Measurements from ENCODE around the gene BICD1.
A peak's percentile ranks its signal among the peaks of the same experiment; 100 is the strongest.

Gene BICD1

GRCh38 chr12:32102234-32102633 lies 4.4 kb upstream of the BICD1 start:
- no peak for DNase-seq

- no peak for DNase-seq
These were observed 1.9 kb upstream of the BICD1 start for GRCh38 chr12:32104572-32105355.

GRCh38 chr12:32105986-32106516 lies 596 bp upstream of the BICD1 start:
- DNase-seq = peak in 3 of 56 donors; percentile 22 to 39 (median 38)

DNA sequence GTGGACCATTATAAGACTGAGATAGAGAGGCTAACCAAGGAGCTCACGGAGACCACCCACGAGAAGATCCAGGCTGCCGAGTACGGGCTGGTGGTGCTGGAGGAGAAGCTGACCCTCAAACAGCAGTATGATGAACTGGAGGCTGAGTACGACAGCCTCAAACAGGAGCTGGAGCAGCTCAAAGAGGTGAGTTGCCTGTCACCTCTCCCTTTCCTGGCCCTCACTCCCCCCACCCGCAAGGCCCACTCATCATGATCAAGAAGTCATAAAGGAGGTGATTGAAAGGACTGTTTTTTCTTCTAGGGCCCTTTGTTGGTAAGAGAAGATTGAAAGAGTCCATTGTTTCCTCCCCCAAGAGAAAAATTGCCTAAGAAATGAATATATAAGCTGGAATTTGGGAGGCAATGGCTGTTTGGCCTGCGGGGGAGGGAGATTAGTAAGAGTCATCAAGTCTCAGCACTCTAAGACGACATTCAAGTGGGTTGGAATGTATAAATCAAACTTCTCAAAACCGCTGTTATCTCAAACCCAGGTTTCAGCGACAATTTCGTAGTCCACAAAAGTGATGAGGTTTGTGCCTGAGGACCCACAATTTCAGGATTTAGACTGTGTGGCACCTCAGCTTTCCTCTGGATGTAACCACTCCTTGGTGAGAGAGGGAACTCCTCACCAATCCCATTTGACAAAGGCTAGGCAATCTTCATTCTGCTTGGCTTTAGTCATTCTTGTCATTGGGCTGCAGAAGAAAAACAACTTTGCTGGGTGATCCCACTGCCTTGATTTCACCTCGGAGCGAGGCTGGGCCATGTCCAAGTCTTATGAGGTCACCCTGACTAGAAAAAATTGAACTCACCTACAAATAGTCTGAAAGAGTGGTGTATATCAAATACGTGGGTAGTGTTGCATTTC lies 966 bp downstream of the BICD1 start:
- DNase-seq = peak in 25 of 56 donors; percentile 3 to 61 (median 34)

DNA sequence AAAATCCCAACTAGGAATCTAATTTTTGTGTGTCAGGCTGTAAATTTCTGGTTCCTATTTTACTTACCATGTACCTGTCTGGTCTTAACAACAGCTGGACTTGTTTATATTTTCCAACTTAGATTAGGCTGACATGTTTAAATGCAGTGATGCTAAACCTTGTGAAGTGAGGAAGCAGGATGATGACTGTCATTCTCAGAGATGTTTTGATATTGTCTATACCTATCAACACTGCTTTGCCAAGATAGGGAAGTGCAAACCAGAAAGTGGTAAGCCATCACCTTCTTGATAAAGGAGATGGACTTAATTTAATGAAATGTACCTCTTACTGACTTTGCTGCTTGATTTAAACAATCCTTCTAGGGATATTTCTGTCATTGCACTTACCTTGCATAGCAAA lies 2.1 kb downstream of the BICD1 start:
- no peak for DNase-seq

- DNase-seq = no peak
These were observed 3.8 kb downstream of the BICD1 start for GRCh38 chr12:32110417-32110816.

DNA sequence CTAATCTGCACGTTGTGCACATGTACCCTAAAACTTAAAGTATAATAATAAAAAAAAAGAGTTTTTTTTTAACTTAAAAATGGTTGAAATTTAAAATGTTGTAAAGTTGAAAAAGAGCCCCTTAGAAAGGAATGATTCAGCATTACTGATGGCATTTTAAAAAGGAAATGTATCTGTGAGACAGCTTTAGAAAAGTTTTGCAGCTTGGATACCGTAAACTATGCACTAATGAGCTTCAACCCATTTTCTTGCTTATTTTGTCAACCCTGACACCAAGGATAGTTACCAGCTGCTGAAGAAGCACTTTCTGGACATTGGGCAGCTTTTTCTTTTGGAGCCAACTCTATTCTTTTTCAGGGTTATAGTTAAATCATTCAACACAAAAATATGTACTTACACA lies 4.3 kb downstream of the BICD1 start:
- DNase-seq = no peak

DNA sequence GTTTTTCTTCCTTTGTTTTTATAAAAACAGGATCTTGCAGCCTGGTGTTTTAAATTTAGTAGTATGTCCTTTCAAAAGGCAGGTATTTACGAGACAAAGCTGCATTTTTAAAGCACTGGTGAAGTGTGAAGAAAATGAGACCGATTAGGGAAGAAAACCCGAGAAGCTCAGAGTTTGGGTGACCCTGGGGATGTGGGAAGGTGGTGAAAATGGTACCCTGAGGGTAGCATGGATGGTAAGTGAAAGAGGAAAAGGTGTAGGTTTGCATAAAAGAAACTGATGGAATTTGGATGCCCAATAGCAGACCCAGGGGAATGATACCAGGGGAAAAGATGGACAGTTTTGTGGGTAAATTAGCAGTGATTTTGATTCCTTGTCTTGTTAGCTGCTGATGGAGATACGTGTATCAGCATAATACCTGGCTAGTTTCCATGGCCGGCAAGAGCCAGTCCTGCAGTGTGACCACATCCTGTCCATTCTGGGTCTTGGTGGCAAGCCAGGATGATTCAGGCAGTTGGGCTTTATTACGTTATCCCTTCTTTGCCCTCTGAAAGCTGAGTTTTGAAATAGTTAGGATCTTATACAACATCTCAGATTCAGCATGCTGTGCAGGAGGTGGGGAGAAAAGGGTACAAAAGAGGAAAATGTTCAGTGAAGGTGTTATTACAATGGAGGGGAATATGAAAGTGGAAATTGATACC lies 8.9 kb downstream of the BICD1 start:
- DNase-seq = peak in 17 of 56 donors; percentile 3 to 77 (median 12)

DNA sequence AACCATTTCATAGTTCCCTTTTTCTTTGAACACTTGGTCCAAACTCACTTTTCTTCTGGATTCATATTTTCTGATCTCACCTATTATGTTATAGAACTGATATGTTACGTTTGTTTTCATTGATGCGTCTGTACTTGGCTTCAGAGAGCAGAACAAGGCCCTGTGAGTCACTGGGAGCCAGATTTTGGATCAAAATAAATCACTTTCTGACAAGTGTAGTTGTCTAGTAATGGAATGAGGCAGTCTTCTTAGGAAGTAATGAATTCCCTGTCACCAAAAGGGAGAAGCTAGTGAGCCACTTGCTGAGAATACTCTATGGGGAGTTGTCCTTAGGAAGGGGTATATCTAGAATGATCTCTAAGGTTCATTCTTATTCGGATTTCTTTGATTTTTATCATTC lies 10.2 kb downstream of the BICD1 start:
- DNase-seq = no peak

- DNase-seq = no peak
These were observed 10.7 kb downstream of the BICD1 start for GRCh38 chr12:32117316-32117715.

- no peak for DNase-seq
These were observed 12.2 kb downstream of the BICD1 start for GRCh38 chr12:32118806-32119205.

DNA sequence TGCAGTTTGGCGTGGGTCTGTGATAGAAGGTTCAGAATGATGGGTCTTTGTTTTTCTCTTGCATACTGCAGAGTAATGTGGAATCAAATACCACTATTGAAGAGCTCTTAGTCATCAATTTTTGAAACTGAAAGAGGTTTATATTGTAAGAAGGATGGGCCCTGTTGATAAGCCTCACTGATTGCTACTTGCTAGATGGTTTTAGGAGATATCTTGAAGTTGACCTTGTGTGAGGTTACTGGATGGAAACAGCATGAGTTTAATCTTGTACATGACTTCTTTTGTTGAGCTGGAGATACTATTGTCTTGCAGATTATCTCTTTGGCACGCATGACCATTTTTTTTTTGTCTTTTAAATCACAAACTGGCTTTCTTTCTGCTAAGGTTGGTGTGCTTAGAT lies 13.8 kb downstream of the BICD1 start:
- no peak for DNase-seq

- no peak for DNase-seq
These were observed 18.0 kb downstream of the BICD1 start for GRCh38 chr12:32124637-32125036.

GRCh38 chr12:32125455-32126084 lies 18.9 kb downstream of the BICD1 start:
- DNase-seq = no peak

- DNase-seq = no peak
These were observed 20.1 kb downstream of the BICD1 start for GRCh38 chr12:32126720-32127119.

- DNase-seq = no peak
These were observed 25.0 kb downstream of the BICD1 start for GRCh38 chr12:32131666-32132065.

- no peak for DNase-seq
These were observed 27.6 kb downstream of the BICD1 start for GRCh38 chr12:32134101-32134888.

- DNase-seq = no peak
These were observed 29.3 kb downstream of the BICD1 start for GRCh38 chr12:32135967-32136366.

- DNase-seq = no peak
These were observed 29.8 kb downstream of the BICD1 start for GRCh38 chr12:32136404-32136803.

GRCh38 chr12:32139064-32139421 lies 32.4 kb downstream of the BICD1 start:
- peak in 1 of 56 donors; percentile 22 for DNase-seq

Measured in nucleus accumbens (tissue), 56 donors.